ENCODE measurements around the gene NCAN.

DNA sequence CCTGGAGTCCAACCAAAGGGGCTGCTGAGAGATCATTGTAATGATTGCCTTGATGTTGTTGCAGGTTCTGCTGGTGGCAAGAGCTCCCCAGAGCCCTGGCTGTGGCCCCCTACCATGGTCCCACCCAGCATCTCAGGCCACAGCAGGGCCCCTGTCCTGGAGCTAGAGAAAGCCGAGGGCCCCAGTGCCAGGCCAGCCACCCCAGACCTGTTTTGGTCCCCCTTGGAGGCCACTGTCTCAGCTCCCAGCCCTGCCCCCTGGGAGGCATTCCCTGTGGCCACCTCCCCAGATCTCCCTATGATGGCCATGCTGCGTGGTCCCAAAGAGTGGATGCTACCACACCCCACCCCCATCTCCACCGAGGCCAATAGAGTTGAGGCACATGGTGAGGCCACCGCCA is 15.5 kb downstream of the NCAN start:
- TF ChIP-seq, protein P1, sequence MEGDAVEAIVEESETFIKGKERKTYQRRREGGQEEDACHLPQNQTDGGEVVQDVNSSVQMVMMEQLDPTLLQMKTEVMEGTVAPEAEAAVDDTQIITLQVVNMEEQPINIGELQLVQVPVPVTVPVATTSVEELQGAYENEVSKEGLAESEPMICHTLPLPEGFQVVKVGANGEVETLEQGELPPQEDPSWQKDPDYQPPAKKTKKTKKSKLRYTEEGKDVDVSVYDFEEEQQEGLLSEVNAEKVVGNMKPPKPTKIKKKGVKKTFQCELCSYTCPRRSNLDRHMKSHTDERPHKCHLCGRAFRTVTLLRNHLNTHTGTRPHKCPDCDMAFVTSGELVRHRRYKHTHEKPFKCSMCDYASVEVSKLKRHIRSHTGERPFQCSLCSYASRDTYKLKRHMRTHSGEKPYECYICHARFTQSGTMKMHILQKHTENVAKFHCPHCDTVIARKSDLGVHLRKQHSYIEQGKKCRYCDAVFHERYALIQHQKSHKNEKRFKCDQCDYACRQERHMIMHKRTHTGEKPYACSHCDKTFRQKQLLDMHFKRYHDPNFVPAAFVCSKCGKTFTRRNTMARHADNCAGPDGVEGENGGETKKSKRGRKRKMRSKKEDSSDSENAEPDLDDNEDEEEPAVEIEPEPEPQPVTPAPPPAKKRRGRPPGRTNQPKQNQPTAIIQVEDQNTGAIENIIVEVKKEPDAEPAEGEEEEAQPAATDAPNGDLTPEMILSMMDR (IDR thresholded peaks at IDR 0.05), result no peak
- TF ChIP-seq SMAD3 (CRISPR knock-in tag; IDR thresholded peaks at IDR 0.05; ENCODE audit: borderline replicate concordance) (no peak), CREB1 (CRISPR knock-in tag; IDR thresholded peaks at IDR 0.05) (no peak)
- TF ChIP-seq, protein P2, sequence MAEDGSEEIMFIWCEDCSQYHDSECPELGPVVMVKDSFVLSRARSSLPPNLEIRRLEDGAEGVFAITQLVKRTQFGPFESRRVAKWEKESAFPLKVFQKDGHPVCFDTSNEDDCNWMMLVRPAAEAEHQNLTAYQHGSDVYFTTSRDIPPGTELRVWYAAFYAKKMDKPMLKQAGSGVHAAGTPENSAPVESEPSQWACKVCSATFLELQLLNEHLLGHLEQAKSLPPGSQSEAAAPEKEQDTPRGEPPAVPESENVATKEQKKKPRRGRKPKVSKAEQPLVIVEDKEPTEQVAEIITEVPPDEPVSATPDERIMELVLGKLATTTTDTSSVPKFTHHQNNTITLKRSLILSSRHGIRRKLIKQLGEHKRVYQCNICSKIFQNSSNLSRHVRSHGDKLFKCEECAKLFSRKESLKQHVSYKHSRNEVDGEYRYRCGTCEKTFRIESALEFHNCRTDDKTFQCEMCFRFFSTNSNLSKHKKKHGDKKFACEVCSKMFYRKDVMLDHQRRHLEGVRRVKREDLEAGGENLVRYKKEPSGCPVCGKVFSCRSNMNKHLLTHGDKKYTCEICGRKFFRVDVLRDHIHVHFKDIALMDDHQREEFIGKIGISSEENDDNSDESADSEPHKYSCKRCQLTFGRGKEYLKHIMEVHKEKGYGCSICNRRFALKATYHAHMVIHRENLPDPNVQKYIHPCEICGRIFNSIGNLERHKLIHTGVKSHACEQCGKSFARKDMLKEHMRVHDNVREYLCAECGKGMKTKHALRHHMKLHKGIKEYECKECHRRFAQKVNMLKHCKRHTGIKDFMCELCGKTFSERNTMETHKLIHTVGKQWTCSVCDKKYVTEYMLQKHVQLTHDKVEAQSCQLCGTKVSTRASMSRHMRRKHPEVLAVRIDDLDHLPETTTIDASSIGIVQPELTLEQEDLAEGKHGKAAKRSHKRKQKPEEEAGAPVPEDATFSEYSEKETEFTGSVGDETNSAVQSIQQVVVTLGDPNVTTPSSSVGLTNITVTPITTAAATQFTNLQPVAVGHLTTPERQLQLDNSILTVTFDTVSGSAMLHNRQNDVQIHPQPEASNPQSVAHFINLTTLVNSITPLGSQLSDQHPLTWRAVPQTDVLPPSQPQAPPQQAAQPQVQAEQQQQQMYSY (CRISPR knock-in tag; IDR thresholded peaks at IDR 0.05), result no peak
- TF ChIP-seq, protein P3, sequence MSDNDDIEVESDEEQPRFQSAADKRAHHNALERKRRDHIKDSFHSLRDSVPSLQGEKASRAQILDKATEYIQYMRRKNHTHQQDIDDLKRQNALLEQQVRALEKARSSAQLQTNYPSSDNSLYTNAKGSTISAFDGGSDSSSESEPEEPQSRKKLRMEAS (CRISPR knock-in tag; IDR thresholded peaks at IDR 0.05), result no peak
